ENCODE data around the gene ATP5F1C. TPM values are rescaled to one million over a fixed set of nuclear protein-coding genes. Genes with fewer than 3 reads are reported as not detected.
"Not testable (repeated sequence)": the region's sequence is repeated elsewhere in the genome, so short reads cannot be mapped to it uniquely, and the experiment has no call there.

The ATP5F1C gene
- total RNA-seq = 100 to 1,000 TPM; 177 to 376 (median 210) TPM
- long read RNA-seq, transcript ATP5F1C-202 (10 exons, 1,163 nt) = major isoform, 72 of 85 reads
- long read RNA-seq, transcript ATP5F1C-209 (4 exons, 460 nt) = minor isoform, 5 of 85 reads
- long read RNA-seq, partial matches to known transcripts = 3 of 85 reads
- long read RNA-seq, other reads (novel, unspliced or antisense) = 2 of 85 reads

DNA sequence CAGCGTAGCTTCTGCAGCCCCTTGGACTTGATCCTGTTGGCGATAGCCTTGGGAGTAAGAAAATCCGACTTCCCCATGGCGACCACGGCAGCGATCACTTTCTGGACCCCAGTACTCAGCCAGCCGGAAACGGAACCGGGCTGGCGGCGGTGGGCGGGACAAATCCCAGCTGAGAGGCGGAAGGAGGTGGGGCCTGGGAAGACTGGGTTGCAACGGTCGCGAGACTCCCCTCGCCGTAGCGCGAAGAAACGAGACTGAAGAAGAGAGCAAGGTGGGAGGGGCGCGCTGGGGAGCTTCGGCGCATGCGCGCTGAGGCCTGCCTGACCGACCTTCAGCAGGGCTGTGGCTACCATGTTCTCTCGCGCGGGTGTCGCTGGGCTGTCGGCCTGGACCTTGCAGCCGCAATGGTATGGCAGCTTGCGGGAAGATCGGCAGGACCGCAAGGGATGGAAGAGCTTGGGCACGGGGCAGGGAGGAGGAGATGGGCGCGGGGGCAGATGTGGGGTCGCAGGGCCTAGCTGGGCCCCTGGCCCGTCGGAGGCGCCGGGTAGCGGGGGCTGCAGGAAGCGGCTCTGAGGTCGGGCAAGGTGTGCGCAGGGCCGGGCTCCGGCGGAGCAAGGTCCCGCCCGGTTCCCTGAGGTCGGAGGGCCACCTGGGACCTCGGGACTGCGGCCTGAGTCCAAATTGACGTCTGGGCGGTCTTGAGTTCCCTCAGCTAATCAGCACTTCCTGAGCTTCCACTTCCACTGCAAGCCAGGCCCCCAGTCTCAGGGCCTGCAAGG is at the start of gene ATP5F1C, which contains the start of gene KIN:
ATP5F1C (plus strand) TSS at position 321 of the 782 bp plus-strand sequence; CDS start at position 352, 31 bp downstream.
KIN (minus strand) TSS at position 137 of the 782 bp plus-strand sequence; CDS start at position 77, 60 bp downstream.
- Histone ChIP-seq H3K4me1 (peaks cover 0 to 24% (median 9%) of the 10 kb centered on the region in 4 donors), H3K27me3 (no peaks in the 10 kb centered on the region), H3K36me3 (no peaks in the 10 kb centered on the region), H3K9me3 (no peaks in the 10 kb centered on the region), H3K4me3 (peak within 1 kb of the TSS; percentile 85 to 97 (median 95)), H3K27ac (peak within 1 kb of the TSS; percentile 65 to 87 (median 84))
- peak; percentile 98 to 99 (median 98) for ATAC-seq
- intact Hi-C loops (cut with DNase I) = no loop called here
- DNase-seq = peak; percentile 97 to 98 (median 98)
- TF ChIP-seq, protein P1, sequence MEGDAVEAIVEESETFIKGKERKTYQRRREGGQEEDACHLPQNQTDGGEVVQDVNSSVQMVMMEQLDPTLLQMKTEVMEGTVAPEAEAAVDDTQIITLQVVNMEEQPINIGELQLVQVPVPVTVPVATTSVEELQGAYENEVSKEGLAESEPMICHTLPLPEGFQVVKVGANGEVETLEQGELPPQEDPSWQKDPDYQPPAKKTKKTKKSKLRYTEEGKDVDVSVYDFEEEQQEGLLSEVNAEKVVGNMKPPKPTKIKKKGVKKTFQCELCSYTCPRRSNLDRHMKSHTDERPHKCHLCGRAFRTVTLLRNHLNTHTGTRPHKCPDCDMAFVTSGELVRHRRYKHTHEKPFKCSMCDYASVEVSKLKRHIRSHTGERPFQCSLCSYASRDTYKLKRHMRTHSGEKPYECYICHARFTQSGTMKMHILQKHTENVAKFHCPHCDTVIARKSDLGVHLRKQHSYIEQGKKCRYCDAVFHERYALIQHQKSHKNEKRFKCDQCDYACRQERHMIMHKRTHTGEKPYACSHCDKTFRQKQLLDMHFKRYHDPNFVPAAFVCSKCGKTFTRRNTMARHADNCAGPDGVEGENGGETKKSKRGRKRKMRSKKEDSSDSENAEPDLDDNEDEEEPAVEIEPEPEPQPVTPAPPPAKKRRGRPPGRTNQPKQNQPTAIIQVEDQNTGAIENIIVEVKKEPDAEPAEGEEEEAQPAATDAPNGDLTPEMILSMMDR (IDR thresholded peaks at IDR 0.05) = no peak
- TF ChIP-seq POLR2A (IDR thresholded peaks at IDR 0.05) = peak; percentile 80
- whole genome bisulfite sequencing (ENCODE audit: insufficient coverage, low coverage, low lambda C conversion rate, missing lambda C conversion rate) = under 1% methylated on average over 38 of the region's 59 CpGs

DNA sequence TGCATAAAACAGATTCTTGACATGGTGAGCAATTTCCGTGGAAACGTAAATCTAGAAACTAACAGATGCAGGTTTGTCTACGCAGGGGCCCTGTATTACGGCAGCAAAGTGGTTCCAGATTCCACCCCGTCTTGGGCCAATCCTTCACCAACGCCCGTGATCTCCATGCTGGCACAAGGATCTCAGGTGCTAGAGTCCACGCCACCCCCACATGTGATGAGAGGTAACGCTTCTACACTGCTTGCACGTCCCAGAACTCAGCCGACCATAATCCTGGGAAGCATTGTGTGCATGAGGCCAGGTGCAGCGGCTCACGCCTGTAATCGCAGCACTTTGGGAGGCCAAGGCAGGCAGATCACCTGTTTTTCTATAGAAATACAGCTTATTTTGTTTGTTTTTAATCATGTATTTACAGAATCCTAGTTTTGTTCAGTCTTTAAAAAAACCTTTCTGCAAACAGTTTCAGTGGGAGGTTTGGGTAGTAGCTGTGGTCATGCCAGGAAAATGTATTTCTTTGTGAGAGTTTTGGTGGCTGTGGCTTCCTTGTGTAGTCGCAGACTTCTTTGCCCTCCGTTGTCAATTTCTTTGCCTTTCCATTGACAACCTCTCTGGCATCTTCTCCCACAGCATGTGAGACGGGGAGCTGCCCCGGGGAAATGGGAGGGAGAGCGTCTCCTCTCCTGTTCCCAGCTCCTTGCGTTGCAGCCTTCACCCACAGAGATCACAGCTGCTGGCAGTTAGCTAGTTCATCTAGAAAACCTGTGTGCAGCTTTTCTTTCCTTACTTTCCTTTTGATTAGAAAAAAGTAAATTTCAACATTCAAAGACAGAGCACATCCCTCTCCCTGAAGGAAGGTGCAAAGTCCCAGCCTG is 49.2 kb upstream of the ATP5F1C start:
- DNase-seq = no peak
- intact Hi-C loops (cut with DNase I) = no loop called here

DNA sequence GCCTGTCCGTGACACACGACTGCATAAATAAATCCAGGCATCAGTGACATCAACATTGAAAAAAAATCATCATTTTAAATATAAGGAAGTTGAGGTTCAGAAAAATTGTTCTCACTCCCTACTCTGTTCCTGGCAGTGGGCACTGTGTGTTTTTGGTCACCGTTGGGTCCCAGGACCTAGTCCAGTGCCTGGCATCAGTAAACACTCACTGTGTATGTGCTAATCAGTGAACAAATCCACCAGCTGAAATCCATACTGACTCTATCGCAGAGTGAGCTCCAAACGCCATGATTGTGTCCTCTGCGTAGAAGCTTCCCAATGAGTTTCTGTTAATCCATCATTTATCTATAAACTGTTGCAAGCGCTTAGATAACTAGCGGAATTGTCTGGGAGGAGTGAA is 43.7 kb upstream of the ATP5F1C start:
- Histone ChIP-seq H3K27ac (no peak overlapping the region), H3K9me3 (no peaks in the 10 kb centered on the region), H3K27me3 (no peaks in the 10 kb centered on the region), H3K4me3 (no peak overlapping the region), H3K36me3 (peaks cover 0 to 96% (median 38%) of the 10 kb centered on the region in 4 donors), H3K4me1 (no peaks in the 10 kb centered on the region)
- DNase-seq (no peak), ATAC-seq (no peak)
- no peak for TF ChIP-seq POLR2A (IDR thresholded peaks at IDR 0.05)
- TF ChIP-seq, protein P1 (IDR thresholded peaks at IDR 0.05) = no peak
- intact Hi-C loops (cut with DNase I) = no loop called here
- WGBS (ENCODE audit: insufficient coverage, low coverage, low lambda C conversion rate, missing lambda C conversion rate) = 81% methylated on average over 8 of the region's 8 CpGs

More for the DNA sequence above, 49.2 kb upstream of the ATP5F1C start:
- Histone ChIP-seq H3K36me3 (peaks cover 0 to 85% (median 34%) of the 10 kb centered on the region in 4 donors), H3K4me1 (no peaks in the 10 kb centered on the region), H3K4me3 (no peak overlapping the region), H3K9me3 (no peaks in the 10 kb centered on the region), H3K27ac (no peak overlapping the region), H3K27me3 (no peaks in the 10 kb centered on the region)
- no peak for ATAC-seq
- no peak for TF ChIP-seq POLR2A (IDR thresholded peaks at IDR 0.05)
- TF ChIP-seq, protein P1 (IDR thresholded peaks at IDR 0.05) = no peak
- 73% methylated on average over 14 of the region's 20 CpGs for WGBS (ENCODE audit: insufficient coverage, low coverage, low lambda C conversion rate, missing lambda C conversion rate)

DNA sequence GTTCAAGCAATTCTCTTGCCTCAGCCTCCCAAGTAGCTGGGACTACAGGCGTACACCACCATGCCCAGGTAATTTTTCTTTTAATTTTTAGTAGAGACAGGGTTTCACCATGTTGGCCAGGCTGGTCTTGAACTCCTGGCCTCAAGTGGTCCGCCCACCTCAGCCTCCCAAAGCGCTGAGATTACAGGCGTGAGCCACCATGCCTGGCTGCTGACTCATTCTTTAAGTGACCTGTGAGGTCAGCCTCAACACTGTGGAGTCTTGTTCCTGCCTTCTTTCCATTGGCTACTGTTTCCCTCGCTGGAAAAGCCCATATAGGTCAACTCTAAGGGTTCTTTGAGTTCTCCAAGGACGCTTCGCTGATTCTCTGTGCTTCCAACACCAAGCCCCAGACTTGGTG is 39.3 kb upstream of the ATP5F1C start:
- intact Hi-C loops (cut with DNase I) = not testable (repeated sequence)
- WGBS (ENCODE audit: insufficient coverage, low coverage, low lambda C conversion rate, missing lambda C conversion rate) = 88% methylated on average over 6 of the region's 7 CpGs
- H3K36me3 ChIP-seq = peaks cover 0 to 94% (median 46%) of the 10 kb centered on the region in 4 donors

More for the DNA sequence above, 39.3 kb upstream of the ATP5F1C start:
- not testable (repeated sequence) for H3K4me1 ChIP-seq, H3K9me3 ChIP-seq, H3K27ac ChIP-seq, H3K4me3 ChIP-seq, DNase-seq, H3K27me3 ChIP-seq, ATAC-seq
